EH (cell line): ENCODE measurements around the gene RBMS1.
A peak's percentile ranks its signal among the peaks of the same experiment; 100 is the strongest.

ENCODE experiments used
- DNase-seq: peaks from one replicate; pipeline ENCODE4 v3.0.0-alpha.2; 2015; ENCODE audit warnings: low read depth

Gene RBMS1

GRCh38 chr2:160277151-160277550 is 216.5 kb downstream of the RBMS1 start:
- no peak for DNase-seq

DNA sequence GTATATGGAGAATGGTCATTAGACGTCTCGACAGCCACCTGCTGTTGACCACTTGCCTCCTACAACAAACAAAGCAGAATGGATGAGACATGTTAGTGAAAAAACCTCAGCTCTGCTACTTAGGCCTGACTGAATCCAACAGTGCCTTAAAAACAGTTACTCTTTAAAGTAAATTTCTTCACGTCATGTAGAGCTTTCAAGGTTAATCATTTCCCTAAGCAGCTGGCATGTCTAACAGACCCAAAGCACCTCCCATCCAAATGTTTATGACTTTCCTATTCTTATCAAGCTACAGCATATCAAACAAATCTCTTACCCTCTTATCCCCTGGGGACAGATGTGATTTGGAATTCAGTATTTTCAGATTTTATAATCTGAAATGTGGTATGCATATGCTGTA is 218.0 kb downstream of the RBMS1 start:
- DNase-seq = no peak

DNA sequence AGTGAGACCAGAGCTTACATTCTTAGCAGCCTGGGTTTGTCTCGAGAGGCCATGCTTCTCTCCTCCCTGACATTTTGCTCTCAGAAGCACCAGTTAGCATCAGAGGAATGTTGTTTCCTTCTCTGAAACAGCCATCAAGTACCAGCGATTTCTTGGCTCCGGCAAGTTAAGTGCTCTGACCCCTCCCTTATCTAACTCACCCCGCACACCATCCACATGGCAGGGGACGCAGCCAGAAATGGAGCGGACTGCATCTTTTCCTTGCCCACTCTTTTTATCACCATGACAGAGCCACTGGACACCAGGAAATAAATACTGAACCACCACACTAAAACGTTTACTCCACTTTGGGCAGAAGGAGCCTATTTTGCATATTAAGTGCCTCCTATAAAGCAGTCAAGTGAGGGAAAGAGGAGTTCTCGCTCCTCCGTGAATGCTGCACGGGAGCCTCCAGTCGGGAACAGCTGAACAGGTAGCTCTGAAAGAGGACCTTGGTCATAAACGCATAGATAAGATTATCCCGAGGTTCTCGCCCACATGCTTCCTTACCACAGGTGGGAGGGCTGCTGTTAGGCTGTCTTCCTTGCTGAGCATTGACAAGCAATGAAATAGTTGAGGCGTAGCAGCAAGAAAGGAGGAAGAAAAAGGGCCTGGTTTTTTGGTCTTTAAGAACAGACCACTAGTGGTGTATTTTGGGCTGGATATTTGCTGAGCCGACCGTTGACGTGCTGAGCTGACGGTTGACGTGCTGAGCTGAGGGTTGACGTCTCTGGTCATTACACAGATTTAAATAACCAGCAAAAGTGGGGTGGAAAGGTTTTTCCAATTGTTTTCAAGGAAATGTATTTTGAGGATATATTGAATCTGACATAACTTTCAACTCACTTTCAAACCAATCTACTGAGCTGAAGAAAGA is 222.2 kb downstream of the RBMS1 start:
- no peak for DNase-seq

DNA sequence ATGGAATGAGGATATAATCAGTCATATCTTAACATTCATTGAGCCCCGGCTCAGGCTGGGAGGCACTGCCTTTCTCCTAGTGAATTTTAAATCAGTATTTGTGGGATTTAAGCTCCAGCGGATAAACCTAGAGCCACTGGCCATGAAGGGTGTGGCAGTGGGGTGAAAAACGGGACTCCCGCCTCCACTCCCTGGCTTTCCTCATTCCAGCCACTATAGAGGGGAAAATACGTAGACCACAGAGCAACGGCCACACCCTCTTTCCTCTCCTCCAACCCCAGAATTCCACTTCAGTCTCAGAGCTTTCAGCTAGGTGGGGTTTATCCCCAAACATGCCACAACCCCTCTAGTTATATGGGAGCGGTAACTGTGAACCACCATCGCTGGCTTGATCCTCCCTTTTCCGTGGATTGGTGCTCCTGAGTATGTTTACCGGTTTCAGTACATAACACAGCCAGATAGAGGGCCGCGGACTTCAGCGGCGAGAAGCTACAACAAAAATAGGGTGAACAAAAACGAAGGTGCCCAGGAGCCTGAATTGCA is 223.0 kb downstream of the RBMS1 start:
- DNase-seq = no peak

GRCh38 chr2:160269803-160270570 is 223.6 kb downstream of the RBMS1 start:
- DNase-seq = peak; percentile 97

GRCh38 chr2:160269365-160269764 is 224.2 kb downstream of the RBMS1 start:
- DNase-seq = peak; percentile 43

DNA sequence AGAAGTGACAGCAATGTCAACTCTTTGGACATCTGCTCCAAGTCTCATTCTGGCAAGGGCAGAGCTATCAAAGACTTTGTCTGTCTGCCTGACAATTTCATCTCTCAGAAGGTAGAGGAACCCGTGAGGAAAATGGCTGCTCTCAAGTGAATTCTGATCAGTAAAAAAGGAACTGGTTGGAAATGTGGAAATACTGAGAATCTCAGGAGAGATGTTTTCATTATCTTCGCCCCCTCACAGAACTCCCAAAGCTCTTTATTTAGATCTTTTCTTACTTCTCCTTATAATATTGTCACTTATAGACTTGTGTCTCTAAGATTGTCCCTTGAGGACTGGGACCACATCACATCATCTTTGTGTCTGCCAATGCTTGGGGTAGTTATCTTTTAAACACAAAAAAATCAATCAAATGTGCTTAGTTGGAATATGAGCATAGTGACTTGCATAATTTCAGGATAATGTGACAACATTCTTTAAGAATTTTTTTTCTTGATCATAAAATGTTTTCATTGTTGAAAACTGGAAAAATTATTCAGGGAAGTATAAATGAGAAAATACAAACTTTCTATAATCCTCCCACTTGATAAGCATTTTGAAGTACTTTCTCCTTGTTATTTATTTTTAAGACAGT is 225.3 kb downstream of the RBMS1 start:
- no peak for DNase-seq

DNA sequence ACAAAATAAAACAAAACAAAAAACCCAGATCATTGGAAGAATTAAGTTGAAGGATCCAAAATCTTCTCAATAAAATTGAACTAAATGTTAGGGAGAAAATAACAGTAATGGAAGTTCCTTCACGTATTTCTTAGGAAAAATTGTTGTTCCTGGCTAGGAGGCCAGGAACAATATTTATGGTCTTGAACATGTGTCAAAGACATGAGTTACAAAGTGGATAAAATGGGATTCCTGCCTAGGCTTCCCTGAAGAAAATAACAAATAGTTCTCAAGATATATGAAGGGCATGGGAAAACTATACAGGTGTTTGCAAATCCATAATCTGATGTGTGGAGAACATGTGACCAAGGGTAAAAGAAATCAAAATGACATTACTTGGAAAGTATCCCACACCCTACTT is 225.9 kb downstream of the RBMS1 start:
- DNase-seq = no peak

- DNase-seq = no peak
Observed at GRCh38 chr2:160267022-160267421, 226.6 kb downstream of the RBMS1 start.

DNA sequence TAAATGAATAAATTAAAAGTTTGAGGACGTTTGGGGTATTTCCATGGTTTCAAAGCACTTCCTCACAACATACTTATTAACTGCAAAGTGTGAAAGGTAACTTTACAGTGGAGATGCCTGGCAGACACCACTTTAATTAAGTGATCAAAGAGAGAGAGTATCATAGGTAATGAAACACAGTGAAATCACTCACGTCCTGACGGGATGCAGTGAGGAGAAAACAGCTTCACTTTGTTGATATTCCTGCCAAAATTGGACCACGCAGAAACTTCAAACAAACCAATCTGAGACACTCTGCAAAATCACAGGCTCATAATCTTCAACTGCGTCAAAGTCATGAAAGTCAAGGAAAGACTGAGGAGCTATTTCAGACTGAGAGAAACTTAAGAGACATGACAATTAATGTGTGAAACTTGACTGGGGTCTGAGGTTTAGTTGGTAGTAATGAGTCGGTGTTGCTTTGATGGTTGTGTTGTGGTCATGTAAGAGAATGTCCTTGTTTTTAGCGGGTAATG is 227.5 kb downstream of the RBMS1 start:
- no peak for DNase-seq

DNA sequence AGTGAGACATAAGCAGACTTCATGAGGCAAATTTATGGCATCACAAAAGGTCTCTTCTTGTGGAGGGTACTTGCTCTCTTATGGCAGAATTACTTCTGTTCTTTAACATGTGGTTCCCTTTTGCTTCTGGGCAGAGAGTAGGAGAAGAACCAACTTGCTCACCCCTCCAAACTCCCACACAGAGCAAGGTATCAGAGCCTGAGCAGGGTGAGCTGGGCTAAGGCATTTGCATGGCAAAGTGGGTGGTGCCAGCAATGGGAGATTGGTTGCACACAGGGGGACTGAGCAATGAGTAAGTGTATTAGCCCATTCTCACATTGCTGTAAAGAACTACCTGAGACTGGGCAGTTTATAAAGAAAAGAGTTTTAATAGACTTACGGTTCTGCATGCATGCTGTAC is 229.3 kb downstream of the RBMS1 start:
- DNase-seq = no peak

DNA sequence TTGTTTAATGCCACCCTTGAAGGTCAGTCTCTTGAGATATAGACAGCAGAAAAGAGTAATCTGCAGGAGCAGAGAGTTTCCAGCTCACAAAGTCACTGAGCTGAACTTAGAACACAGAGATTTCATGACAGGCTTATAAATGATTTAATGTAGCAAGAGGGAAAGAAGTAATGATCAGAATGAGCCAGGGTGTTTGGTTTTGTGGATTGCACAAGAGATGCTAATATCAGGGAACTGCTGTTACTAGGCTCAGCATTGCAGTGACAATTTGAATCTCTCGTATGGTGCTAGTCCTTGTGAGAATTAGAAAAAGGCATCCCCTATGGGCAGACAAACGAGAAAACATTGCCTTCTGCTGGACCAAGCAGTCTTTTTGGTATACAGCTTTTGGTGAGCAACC is 231.9 kb downstream of the RBMS1 start:
- DNase-seq = no peak

DNA sequence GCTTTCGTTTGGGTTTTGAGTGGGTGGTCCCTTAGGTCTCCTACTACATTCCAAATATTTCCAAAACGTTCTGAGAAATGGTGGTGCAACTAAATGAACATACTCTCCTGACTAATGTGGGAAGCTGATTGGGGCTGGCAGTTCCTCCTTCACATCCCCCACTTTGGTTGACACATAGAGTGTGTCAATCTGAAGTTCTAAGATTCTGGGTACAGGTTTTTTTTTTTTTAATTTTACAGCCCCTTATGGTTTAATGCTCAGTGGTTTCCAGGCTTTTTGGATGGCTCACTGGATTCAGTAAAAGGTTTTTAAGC is 235.2 kb downstream of the RBMS1 start:
- no peak for DNase-seq

- peak; percentile 77 for DNase-seq
Observed at GRCh38 chr2:160257743-160258491, 235.7 kb downstream of the RBMS1 start.

- peak; percentile 78 for DNase-seq
Observed at GRCh38 chr2:160257041-160257742, 236.4 kb downstream of the RBMS1 start.

GRCh38 chr2:160256507-160256906 is 237.1 kb downstream of the RBMS1 start:
- DNase-seq = no peak

DNA sequence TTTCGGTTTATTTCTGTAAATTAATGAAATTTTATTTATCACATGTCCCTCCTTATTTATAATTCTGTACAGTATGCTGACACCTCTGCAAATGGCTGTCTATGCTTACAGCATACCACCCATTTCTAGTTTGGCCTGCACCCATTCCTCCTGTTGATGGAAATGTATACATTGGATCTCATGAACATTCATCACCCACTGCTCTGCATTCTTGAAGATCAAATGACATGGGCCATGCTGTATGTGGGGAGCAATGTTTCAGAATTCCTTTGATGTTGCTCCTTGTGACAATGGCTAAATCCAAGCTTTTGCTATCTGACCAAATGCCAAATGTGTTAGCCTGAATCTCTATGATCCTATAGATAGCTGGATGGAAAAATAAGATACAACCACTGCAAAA is 238.2 kb downstream of the RBMS1 start:
- no peak for DNase-seq

DNA sequence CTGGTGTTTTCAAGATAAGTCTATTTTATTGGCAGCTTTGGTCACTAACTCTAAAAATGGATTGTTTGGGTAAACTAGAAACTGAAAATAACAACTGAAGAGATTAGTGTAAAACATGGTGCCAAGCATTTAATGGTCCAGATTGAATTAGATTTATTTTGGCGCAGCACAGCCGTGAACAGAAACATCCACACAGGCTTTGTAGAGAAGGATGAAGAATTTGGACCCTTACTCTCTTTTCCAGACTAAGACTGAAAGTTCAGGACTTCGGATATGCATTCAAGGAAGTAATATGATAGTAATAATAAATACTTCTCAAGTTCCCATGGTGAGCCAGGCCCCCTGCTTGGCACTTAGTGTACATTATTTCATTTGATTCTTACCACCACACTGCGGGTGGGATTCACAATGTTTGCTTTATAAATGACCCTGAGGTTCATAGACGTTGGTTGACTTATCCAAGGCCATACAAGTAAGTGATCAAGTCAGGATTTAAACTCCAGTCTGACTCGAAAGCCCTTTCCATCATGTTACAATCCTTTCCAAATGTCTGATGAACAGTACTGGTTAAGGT is 239.3 kb downstream of the RBMS1 start:
- no peak for DNase-seq

DNA sequence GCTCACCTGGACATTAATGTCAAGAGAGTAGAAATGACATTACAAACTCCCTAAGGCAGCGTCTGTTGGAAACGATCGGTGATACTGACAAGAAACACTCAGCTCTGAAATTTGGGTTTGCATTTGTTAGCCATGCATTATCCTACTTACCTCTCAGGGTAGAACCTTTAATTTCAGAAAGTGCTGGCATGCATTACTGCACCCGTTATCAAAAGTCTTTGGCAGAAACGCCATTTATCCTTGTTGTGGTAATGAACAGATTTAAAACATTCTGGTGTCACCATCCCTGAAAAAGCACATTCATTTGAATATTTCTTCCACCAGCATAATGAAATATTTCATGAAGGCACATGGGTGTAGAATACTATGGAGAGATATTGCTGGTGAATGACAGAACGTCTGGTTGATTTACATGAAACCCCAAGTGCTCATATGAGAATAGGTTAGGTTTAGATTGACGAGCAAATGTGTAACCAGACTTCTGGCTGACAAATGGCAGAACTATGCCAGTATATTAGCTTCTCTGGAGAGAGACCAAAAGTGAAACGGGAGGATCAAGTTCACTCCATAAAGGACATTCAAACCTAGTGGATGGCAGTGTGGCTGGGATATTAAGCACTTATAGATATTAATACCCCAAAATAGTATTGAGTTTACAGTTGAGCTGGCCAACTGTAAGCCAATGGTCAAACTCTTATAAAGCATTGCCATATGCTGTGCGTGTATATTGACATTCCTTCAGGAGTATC is 240.0 kb downstream of the RBMS1 start:
- DNase-seq = peak; percentile 64

- DNase-seq = no peak
Observed at GRCh38 chr2:160252900-160253299, 240.7 kb downstream of the RBMS1 start.
